H1 (cell line): ENCODE results near the gene RNASE7. TPM values are rescaled to one million over a fixed set of nuclear protein-coding genes. Genes with fewer than 3 reads are reported as not detected.

Experiments
- CTCF ChIA-PET: fragments of 300-600 bp; sonication (Branson Sonifier 250); formaldehyde crosslinking; loops from one replicate; lab custom pipeline; 2021; ENCODE audit not compliant: partially characterized antibody; lab: Charles Lee
- POLR2A ChIA-PET: fragments of 300-600 bp; sonication (Branson Sonifier 250); formaldehyde crosslinking; loops from one replicate; lab custom pipeline; 2021; ENCODE audit warnings: inconsistent platforms; ENCODE audit not compliant: partially characterized antibody; lab: Charles Lee
- DNase-seq, 2 experiments: peaks; one replicate each; pipeline versions ENCODE4 v3.0.0 to v3.0.0-alpha.2; 2010 to 2022; ENCODE audit warnings: low spot score in 2 of 2, low read depth in 1 of 2, mixed read lengths in 1 of 2
- FAIRE-seq: peaks from 2 replicates; lab custom pipeline; 2011; peaks lifted over from hg19 to GRCh38; lab: Jason Lieb, UNC
- H2AFZ ChIP-seq: 2 replicates; pipeline ENCODE4 v1.8.1; 2012; ENCODE audit warnings: low read length, inconsistent platforms
- H2AK5ac ChIP-seq: 2 replicates; pipeline ENCODE4 v1.6.1; 2013; ENCODE audit warnings: low read depth, low read length
- H2BK120ac ChIP-seq: replicated peaks from 2 replicates; pipeline ENCODE3; 2013; ENCODE audit warnings: low read depth, low read length, inconsistent platforms
- H2BK12ac ChIP-seq: 2 replicates; pipeline ENCODE4 v1.6.1; 2013; ENCODE audit warnings: low read depth, low read length
- H2BK15ac ChIP-seq: 2 replicates; pipeline ENCODE4 v1.6.1; 2013; ENCODE audit warnings: low read length
- H2BK20ac ChIP-seq: 2 replicates; pipeline ENCODE4 v1.6.1; 2013; ENCODE audit warnings: low read length
- H2BK5ac ChIP-seq: 2 replicates; pipeline ENCODE4 v1.6.1; 2013; ENCODE audit warnings: low read depth, low read length
- H3K14ac ChIP-seq: 2 replicates; pipeline ENCODE4 v1.6.1; 2013; ENCODE audit warnings: inconsistent platforms; ENCODE audit not compliant: insufficient read length
- H3K18ac ChIP-seq: 2 replicates; pipeline ENCODE4 v1.6.1; 2013; ENCODE audit warnings: low read length; ENCODE audit errors: extremely low read depth
- H3K23ac ChIP-seq: 2 replicates; pipeline ENCODE4 v1.6.1; 2013; ENCODE audit warnings: inconsistent platforms; ENCODE audit not compliant: insufficient read length
- H3K23me2 ChIP-seq: 2 replicates; pipeline ENCODE4 v1.6.1; 2013; ENCODE audit warnings: low read depth, low read length
- H3K27ac ChIP-seq: 2 replicates; pipeline ENCODE4 v1.6.1; 2011; ENCODE audit warnings: low read depth, low read length, inconsistent platforms
- H3K27me3 ChIP-seq, 4 experiments: replicated peaks in 1 of 4; 1 replicate in 1 of 4; 2 replicates in 3 of 4; pipeline versions ENCODE4 v1.6.1 to v1.8.1; 2011 to 2013; ENCODE audit warnings: low read length in 3 of 4, mild to moderate bottlenecking in 3 of 4, inconsistent platforms in 2 of 4, mixed read lengths in 2 of 4, moderate library complexity in 1 of 4; ENCODE audit not compliant: control insufficient read depth in 3 of 4, insufficient read depth in 3 of 4; ENCODE audit errors: extremely low read depth in 1 of 4
- H3K36me3 ChIP-seq, 4 experiments: 2 replicates each; pipeline versions ENCODE4 v1.6.1 to v1.8.1; 2011 to 2013; ENCODE audit warnings: mild to moderate bottlenecking in 4 of 4, low read length in 3 of 4, moderate library complexity in 2 of 4, control low read depth in 1 of 4, inconsistent platforms in 1 of 4; ENCODE audit not compliant: insufficient read depth in 4 of 4, control insufficient read depth in 2 of 4
- H3K4ac ChIP-seq: replicated peaks from 2 replicates; pipeline ENCODE3; 2013; ENCODE audit warnings: low read length, low read depth, mixed read lengths, inconsistent platforms; ENCODE audit not compliant: insufficient read length
- H3K4me1 ChIP-seq, 4 experiments: replicated peaks in 1 of 4; 1 replicate in 1 of 4; 2 replicates in 3 of 4; pipeline versions ENCODE4 v1.6.1 to v1.8.1; 2011 to 2013; ENCODE audit warnings: low read length in 3 of 4, inconsistent platforms in 2 of 4, mixed read lengths in 1 of 4; ENCODE audit not compliant: insufficient read depth in 4 of 4, control insufficient read depth in 3 of 4
- H3K4me2 ChIP-seq, 2 experiments: 2 replicates each; pipeline versions ENCODE4 v1.6.1 to v1.8.1; 2011 to 2013; ENCODE audit warnings: low read depth in 2 of 2, low read length in 2 of 2, control low read depth in 1 of 2, inconsistent platforms in 1 of 2, mild to moderate bottlenecking in 1 of 2; ENCODE audit not compliant: insufficient read depth in 1 of 2
- H3K4me3 ChIP-seq, 4 experiments: fragments of 200-600, 300-600 bp in 1 of 4; sonication (generic), shearing (Covaris generic), sonication (Bioruptor Twin) in 1 of 4; 2 replicates each; pipeline versions ENCODE4 v1.5.1 to v1.8.1; 2011 to 2016; ENCODE audit warnings: low read length in 4 of 4, low read depth in 3 of 4, control low read depth in 2 of 4, inconsistent platforms in 2 of 4, mild to moderate bottlenecking in 2 of 4, mixed read lengths in 1 of 4, moderate library complexity in 1 of 4; ENCODE audit not compliant: insufficient read depth in 2 of 4; ENCODE audit errors: extremely low read depth in 1 of 4
- H3K56ac ChIP-seq: replicated peaks from 2 replicates; pipeline ENCODE3; 2013; ENCODE audit warnings: low read depth, mild to moderate bottlenecking, mixed read lengths, low read length, inconsistent platforms; ENCODE audit not compliant: insufficient read length
- H3K79me1 ChIP-seq: 2 replicates; pipeline ENCODE4 v1.6.1; 2013; ENCODE audit warnings: low read depth, low read length, control low read depth
- H3K79me2 ChIP-seq, 2 experiments: 2 replicates each; pipeline versions ENCODE4 v1.6.1 to v1.8.1; 2012 to 2013; ENCODE audit warnings: low read length in 2 of 2, mild to moderate bottlenecking in 2 of 2, inconsistent platforms in 1 of 2; ENCODE audit not compliant: insufficient read depth in 2 of 2, control insufficient read depth in 1 of 2
- H3K9ac ChIP-seq, 4 experiments: replicated peaks in 1 of 4; 1 replicate in 1 of 4; 2 replicates in 3 of 4; pipeline versions ENCODE4 v1.6.1 to v1.8.1; 2011 to 2013; ENCODE audit warnings: low read depth in 3 of 4, low read length in 3 of 4, control low read depth in 2 of 4, mild to moderate bottlenecking in 2 of 4, moderate library complexity in 2 of 4, inconsistent platforms in 1 of 4; ENCODE audit errors: extremely low read depth in 1 of 4
- H3K9me3 ChIP-seq, 2 experiments: 2 replicates each; pipeline versions ENCODE4 v1.6.1 to v1.8.1; 2012 to 2013; ENCODE audit warnings: mild to moderate bottlenecking in 2 of 2, moderate library complexity in 2 of 2, control low read depth in 1 of 2, inconsistent platforms in 1 of 2, low read depth in 1 of 2, low read length in 1 of 2, mixed read lengths in 1 of 2; ENCODE audit not compliant: insufficient read depth in 2 of 2
- H4K20me1 ChIP-seq, 2 experiments: replicated peaks in 1 of 2; 2 replicates each; pipeline versions ENCODE3 to v1.8.1; 2011 to 2013; ENCODE audit warnings: inconsistent platforms in 2 of 2, low read length in 2 of 2, mild to moderate bottlenecking in 1 of 2; ENCODE audit not compliant: insufficient read depth in 2 of 2, control insufficient read depth in 1 of 2
- H4K5ac ChIP-seq: 2 replicates; pipeline ENCODE4 v1.6.1; 2013; ENCODE audit warnings: low read length, low read depth, mixed read lengths, inconsistent platforms; ENCODE audit not compliant: insufficient read length
- H4K8ac ChIP-seq: 2 replicates; pipeline ENCODE4 v1.8.0; 2013; ENCODE audit warnings: mild to moderate bottlenecking, moderate library complexity, low read length, inconsistent platforms; ENCODE audit not compliant: insufficient read depth; ENCODE audit errors: extremely low read depth
- H4K91ac ChIP-seq: replicated peaks from 2 replicates; pipeline ENCODE3; 2013; ENCODE audit warnings: low read length, mixed read lengths, inconsistent platforms; ENCODE audit not compliant: insufficient read length
- SIRT6 ChIP-seq: IDR thresholded peaks from one replicate; pipeline ENCODE4 v1.7.1; 2012; ENCODE audit warnings: low read length, inconsistent platforms
- WGBS, 2 experiments: shearing (Covaris generic) in 1 of 2; methylation state at CpG; one replicate each; pipeline versions ENCODE4 v1.1.6 to v1.1.7; 2013 to 2015; ENCODE audit warnings: low lambda C conversion rate in 2 of 2, mixed read lengths in 2 of 2, inconsistent platforms in 1 of 2, low coverage in 1 of 2, missing lambda C conversion rate in 1 of 2; ENCODE audit not compliant: insufficient replicate concordance in 2 of 2, insufficient coverage in 1 of 2, insufficient read length in 1 of 2; ENCODE audit errors: extremely low coverage in 1 of 2, missing lambda C conversion rate in 1 of 2; 5-methylcytosine and 5-hydroxymethylcytosine counted together
- polyA plus RNA-seq, 7 experiments: library from polyadenylated mRNA; depleted of rRNA in 3 of 7; stranded (reverse) in 5 of 7; unstranded in 2 of 7; fragments of >200 nt in 5 of 7; fragments of 200-250 nt in 2 of 7; gene quantifications; 1 replicate in 5 of 7; 2 replicates in 1 of 7; 4 replicates in 1 of 7; pipeline versions ENCODE4 v1.2.1 to v1.2.3, GENCODE V29; 2011 to 2013; ENCODE audit warnings: missing spikeins in 2 of 7, mixed read lengths in 2 of 7
- total RNA-seq: library from RNA; stranded (reverse); fragmentation: NEBNext Ultra II Directional; extraction: Animal tissue kit (Norgen Biotek cat#: 25700); gene quantifications from 2 replicates; pipeline ENCODE4 v1.2.1, GENCODE V29; 2021

The RNASE7 gene
- total and polyA plus RNA-seq, 2 of the 8 experiments (the other 6 are each of a cell fraction or from before 2014, with no cell fraction given), result not detected

- Histone ChIP-seq H4K20me1 (peaks cover 2 to 5% of the 10 kb centered on the region in 2 experiments), H4K91ac (no peak overlapping the region), H3K27ac (no peak overlapping the region), H2BK20ac (no peak overlapping the region), H3K4ac (no peak overlapping the region), H3K9me3 (no peaks in the 10 kb centered on the region), H3K4me2 (no peak overlapping the region), H3K18ac (no peak overlapping the region), H2AFZ (no peak overlapping the region), H3K79me2 (no peaks in the 10 kb centered on the region), H2AK5ac (no peak overlapping the region), H3K36me3 (peaks cover 32 to 91% (median 67%) of the 10 kb centered on the region in 4 experiments), H3K23ac (no peak overlapping the region), H4K5ac (no peak overlapping the region), H3K79me1 (peaks cover 2% of the 10 kb centered on the region), H4K8ac (no peak overlapping the region), H2BK15ac (no peak overlapping the region), H3K14ac (no peak overlapping the region), H2BK5ac (no peak overlapping the region), H2BK12ac (no peak overlapping the region), H3K4me3 (no peak overlapping the region), H3K27me3 (no peaks in the 10 kb centered on the region), H3K4me1 (no peaks in the 10 kb centered on the region), H3K23me2 (no peaks in the 10 kb centered on the region), H3K56ac (no peak overlapping the region), H3K9ac (no peak overlapping the region), H2BK120ac (no peak overlapping the region)
- POLR2A ChIA-PET, result interaction anchor here (1.8 to 12.4 kb wide), 6 partner anchors 3 to 67 kb away, joined by 5 to 245 read pairs (median 5); partner anchors contain the start of genes ARHGEF40 and RNASE8
- DNase-seq (no peak), FAIRE-seq (no peak)
- CTCF ChIA-PET, result interaction anchor here (1.5 to 10.2 kb wide), 8 partner anchors 9 to 96 kb away, joined by 3 to 148 read pairs (median 14); partner anchors contain the start of genes ARHGEF40 and TMEM253
- WGBS, 2 experiments, result 96% methylated on average over 21 of the region's 30 CpGs; no CpG with 5 or more reads in 1 of the 2 experiments
- no peak for TF ChIP-seq SIRT6
Observed at GRCh38 chr14:21081521-21082142, 39.5 kb downstream of the RNASE7 start.
